Measurements from ENCODE around the gene SCTR.

Gene SCTR

GRCh38 chr2:119430023-119430498 lies 94.2 kb downstream of the SCTR start:
- Histone ChIP-seq H3K27me3 (replicated peaks) (peaks cover 32% of the 10 kb centered on the region), H3K4me3 (ENCODE audit: low read depth, low read length) (no peak overlapping the region), H3K36me3 (replicated peaks) (no peaks in the 10 kb centered on the region), H3K27ac (no peak overlapping the region)
- in situ Hi-C loops (cut with HindIII; ENCODE audit: low pct_ligation_motif_present, low sequenced_read_pairs): no loop called here
- DNase-seq: no peak
- TF ChIP-seq, protein P1, sequence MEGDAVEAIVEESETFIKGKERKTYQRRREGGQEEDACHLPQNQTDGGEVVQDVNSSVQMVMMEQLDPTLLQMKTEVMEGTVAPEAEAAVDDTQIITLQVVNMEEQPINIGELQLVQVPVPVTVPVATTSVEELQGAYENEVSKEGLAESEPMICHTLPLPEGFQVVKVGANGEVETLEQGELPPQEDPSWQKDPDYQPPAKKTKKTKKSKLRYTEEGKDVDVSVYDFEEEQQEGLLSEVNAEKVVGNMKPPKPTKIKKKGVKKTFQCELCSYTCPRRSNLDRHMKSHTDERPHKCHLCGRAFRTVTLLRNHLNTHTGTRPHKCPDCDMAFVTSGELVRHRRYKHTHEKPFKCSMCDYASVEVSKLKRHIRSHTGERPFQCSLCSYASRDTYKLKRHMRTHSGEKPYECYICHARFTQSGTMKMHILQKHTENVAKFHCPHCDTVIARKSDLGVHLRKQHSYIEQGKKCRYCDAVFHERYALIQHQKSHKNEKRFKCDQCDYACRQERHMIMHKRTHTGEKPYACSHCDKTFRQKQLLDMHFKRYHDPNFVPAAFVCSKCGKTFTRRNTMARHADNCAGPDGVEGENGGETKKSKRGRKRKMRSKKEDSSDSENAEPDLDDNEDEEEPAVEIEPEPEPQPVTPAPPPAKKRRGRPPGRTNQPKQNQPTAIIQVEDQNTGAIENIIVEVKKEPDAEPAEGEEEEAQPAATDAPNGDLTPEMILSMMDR (IDR thresholded peaks at IDR 0.05; ENCODE audit: low read depth, low read length, missing control alignments): no peak

DNA sequence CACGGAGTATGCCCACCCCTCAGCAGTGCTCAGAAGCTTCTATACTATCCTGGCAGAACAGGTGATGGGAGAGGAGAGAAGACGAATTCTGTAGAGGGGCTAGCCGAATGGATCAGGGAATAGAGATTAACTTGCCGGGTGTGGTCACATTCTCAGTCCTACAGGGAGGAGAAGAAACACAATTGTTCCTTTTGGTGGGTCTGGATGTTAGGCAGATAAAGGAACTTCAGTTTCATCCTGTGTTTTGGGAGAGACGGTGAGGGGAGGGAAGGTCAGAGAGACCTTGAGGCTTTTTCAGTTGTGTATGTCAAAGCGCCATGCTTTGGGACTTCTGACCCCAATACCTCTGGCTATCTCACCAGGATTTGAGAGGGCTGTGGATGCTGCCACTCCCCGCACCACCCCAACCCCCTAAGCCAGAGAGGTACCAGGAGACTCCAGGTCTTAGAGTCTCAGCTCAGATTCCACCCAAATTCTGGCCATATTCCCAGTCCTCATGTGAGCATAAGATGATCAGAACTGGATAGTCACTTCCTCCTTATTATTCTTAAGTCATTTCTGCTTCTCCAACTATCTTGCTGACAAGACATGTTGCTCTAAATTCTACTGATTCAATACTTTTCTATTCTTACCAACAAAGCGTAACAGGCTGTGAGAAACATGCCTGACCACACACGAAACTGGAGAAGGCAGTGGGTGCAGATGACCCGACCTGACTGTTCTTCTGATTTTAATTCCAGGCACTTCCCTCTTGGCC lies 94.9 kb downstream of the SCTR start:
- H3K36me3 ChIP-seq (replicated peaks): no peaks in the 10 kb centered on the region
- no peak for DNase-seq
- no peak overlapping the region for H3K4me3 ChIP-seq (ENCODE audit: low read depth, low read length)
- H3K27me3 ChIP-seq (replicated peaks): peaks cover 35% of the 10 kb centered on the region
- no peak overlapping the region for H3K27ac ChIP-seq
- in situ Hi-C loops (cut with HindIII; ENCODE audit: low pct_ligation_motif_present, low sequenced_read_pairs): no loop called here
- TF ChIP-seq, protein P1 (IDR thresholded peaks at IDR 0.05; ENCODE audit: low read depth, low read length, missing control alignments): no peak

GRCh38 chr2:119428488-119429224 lies 95.6 kb downstream of the SCTR start:
- TF ChIP-seq, protein P1 (IDR thresholded peaks at IDR 0.05; ENCODE audit: low read depth, low read length, missing control alignments): no peak
- no peak overlapping the region for H3K4me3 ChIP-seq (ENCODE audit: low read depth, low read length)
- peaks cover 35% of the 10 kb centered on the region for H3K27me3 ChIP-seq (replicated peaks)
- in situ Hi-C loops (cut with HindIII; ENCODE audit: low pct_ligation_motif_present, low sequenced_read_pairs): no loop called here
- no peak for DNase-seq
- no peaks in the 10 kb centered on the region for H3K36me3 ChIP-seq (replicated peaks)
- H3K27ac ChIP-seq: no peak overlapping the region

DNA sequence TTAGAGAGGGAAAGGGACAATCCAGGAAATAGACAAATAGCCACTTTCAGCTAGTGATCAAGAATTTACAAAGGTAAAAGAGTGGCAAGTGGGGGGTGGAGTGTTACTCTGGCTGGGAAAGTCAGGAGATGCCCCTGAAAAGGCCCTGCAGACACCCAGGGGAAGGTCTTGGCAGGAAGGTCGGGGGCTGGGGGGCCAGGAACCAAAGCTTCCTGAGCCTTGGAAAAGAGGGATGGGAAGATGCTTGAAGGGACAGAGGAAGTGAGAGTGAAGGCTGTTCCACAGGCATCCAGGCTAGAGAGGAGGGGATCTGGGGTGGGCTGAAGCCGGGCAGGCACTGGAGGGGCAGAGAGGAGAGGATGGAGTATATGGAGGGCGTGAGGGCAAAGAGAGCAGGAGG lies 96.5 kb downstream of the SCTR start:
- Histone ChIP-seq H3K36me3 (replicated peaks) (no peaks in the 10 kb centered on the region), H3K27me3 (replicated peaks) (peaks cover 37% of the 10 kb centered on the region), H3K4me3 (ENCODE audit: low read depth, low read length) (no peak overlapping the region), H3K27ac (no peak overlapping the region)
- no peak for DNase-seq
- TF ChIP-seq, protein P1 (IDR thresholded peaks at IDR 0.05; ENCODE audit: low read depth, low read length, missing control alignments): no peak
- in situ Hi-C loops (cut with HindIII; ENCODE audit: low pct_ligation_motif_present, low sequenced_read_pairs): no loop called here

DNA sequence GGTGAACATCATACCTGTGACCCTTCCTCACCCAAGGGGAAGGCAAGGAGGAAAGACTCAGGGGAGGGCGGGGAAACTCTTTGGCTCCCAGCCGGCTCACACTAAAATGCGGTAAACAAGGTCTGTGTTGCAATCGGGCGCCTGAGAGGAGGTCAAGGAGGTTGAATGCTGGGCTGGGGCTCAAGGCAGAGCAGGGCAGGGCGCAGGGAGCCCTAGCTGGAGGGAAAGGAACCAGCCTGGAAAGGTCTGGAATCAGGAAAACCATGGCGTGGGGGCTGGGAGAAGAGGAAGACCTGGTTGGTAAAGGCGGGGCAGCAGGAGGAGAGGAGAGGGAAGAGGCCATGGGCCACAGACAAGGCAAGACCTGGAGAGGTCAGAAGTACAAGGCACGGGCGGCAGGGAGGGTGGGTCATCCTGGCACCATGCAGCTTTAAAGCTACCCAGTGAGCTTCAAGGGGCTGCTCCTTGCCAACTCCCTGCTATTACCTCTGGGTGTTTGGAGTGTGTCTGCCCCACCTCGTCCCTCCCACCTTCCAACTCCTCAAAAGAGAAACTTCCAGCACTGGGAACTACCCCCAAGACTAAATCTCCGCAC lies 97.4 kb downstream of the SCTR start:
- no peak for DNase-seq
- Histone ChIP-seq H3K27ac (no peak overlapping the region), H3K27me3 (replicated peaks) (peaks cover 37% of the 10 kb centered on the region), H3K36me3 (replicated peaks) (no peaks in the 10 kb centered on the region), H3K4me3 (ENCODE audit: low read depth, low read length) (no peak overlapping the region)
- in situ Hi-C loops (cut with HindIII; ENCODE audit: low pct_ligation_motif_present, low sequenced_read_pairs): no loop called here
- TF ChIP-seq, protein P1 (IDR thresholded peaks at IDR 0.05; ENCODE audit: low read depth, low read length, missing control alignments): no peak
